Sigmoid colon (tissue), 4 donors: Measurements from ENCODE around the gene NKX6-2.

Experiments used
- CTCF ChIP-seq, 4 experiments: fragments of 450-650 bp in 3 of 4; fragments of 200-600 bp in 1 of 4; IDR thresholded peaks; one replicate each; pipeline ENCODE4 v1.5.1; 2016 to 2019; ENCODE audit warnings: antibody characterized with exemption in 4 of 4, mild to moderate bottlenecking in 3 of 4, moderate library complexity in 2 of 4
- EP300 ChIP-seq, 4 donors: sonication (generic); formaldehyde crosslinking; IDR thresholded peaks; one replicate each; pipeline ENCODE4 v1.6.1; 2017; ENCODE audit warnings: antibody characterized with exemption in 4 of 4
- POLR2A ChIP-seq, 2 donors: fragments of 450-650 bp; IDR thresholded peaks; one replicate each; pipeline ENCODE4 v1.6.1; 2016; ENCODE audit warnings: antibody characterized with exemption in 2 of 2, mild to moderate bottlenecking in 2 of 2, moderate library complexity in 2 of 2
- POLR2AphosphoS5 ChIP-seq, 4 donors: sonication (generic); formaldehyde crosslinking; IDR thresholded peaks; one replicate each; pipeline ENCODE4 v1.6.1; 2017; ENCODE audit warnings: antibody characterized with exemption in 4 of 4

- TF ChIP-seq CTCF (IDR thresholded peaks at IDR 0.05) (no peak), POLR2AphosphoS5 (IDR thresholded peaks at IDR 0.05) (no peak), EP300 (IDR thresholded peaks at IDR 0.05) (no peak), POLR2A (IDR thresholded peaks at IDR 0.05) (no peak)
These were observed 40.0 kb downstream of the NKX6-2 start for GRCh38 chr10:132745971-132746370.
